GM13977 (cell line): ENCODE data around the gene CLDN4.

Source experiments
- DNase-seq: peaks from one replicate; pipeline ENCODE4 v3.0.0; 2012; ENCODE audit warnings: low spot score
- in situ Hi-C: fragments of 300-500 bp; cut with MboI; formaldehyde crosslinking; loops from one replicate; pipeline ENCODE4 v1.12.0; 2022; ENCODE audit warnings: low sequenced_read_pairs, low pct_unique_long_range_greater_than_20kb, mixed read lengths, inconsistent platforms; ENCODE audit not compliant: unreplicated experiment
- TF ChIP-seq, protein P1 (sequence below): IDR thresholded peaks from 2 replicates; pipeline ENCODE4 v1.5.1; 2012; ENCODE audit warnings: mild to moderate bottlenecking, control low read depth; ENCODE audit not compliant: insufficient read depth; ENCODE audit errors: extremely low read depth, missing control alignments

CLDN4 gene

DNA sequence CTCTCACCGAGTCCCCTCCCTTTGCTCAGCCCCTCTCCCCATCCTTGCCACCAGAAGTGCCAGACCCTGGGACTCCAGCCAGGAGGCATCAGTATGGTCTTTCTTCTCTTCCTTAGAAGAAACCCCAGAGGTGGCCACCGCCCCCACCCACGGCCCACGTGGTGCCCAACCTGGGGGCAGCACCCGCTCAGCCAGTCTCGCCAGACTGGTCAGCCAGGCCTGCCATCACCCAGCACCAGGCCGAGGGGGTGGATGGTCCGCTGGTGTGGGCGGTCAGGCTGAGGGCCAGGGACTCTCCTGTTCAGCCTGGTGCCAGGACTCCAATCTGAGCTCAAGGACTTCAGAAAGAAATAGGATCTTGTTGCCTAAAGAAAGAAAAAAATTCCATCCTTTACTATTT is 5.8 kb upstream of the CLDN4 start:
- no peak for DNase-seq
- TF ChIP-seq, protein P1, sequence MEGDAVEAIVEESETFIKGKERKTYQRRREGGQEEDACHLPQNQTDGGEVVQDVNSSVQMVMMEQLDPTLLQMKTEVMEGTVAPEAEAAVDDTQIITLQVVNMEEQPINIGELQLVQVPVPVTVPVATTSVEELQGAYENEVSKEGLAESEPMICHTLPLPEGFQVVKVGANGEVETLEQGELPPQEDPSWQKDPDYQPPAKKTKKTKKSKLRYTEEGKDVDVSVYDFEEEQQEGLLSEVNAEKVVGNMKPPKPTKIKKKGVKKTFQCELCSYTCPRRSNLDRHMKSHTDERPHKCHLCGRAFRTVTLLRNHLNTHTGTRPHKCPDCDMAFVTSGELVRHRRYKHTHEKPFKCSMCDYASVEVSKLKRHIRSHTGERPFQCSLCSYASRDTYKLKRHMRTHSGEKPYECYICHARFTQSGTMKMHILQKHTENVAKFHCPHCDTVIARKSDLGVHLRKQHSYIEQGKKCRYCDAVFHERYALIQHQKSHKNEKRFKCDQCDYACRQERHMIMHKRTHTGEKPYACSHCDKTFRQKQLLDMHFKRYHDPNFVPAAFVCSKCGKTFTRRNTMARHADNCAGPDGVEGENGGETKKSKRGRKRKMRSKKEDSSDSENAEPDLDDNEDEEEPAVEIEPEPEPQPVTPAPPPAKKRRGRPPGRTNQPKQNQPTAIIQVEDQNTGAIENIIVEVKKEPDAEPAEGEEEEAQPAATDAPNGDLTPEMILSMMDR, result no peak
- in situ Hi-C loops, result no loop called here

DNA sequence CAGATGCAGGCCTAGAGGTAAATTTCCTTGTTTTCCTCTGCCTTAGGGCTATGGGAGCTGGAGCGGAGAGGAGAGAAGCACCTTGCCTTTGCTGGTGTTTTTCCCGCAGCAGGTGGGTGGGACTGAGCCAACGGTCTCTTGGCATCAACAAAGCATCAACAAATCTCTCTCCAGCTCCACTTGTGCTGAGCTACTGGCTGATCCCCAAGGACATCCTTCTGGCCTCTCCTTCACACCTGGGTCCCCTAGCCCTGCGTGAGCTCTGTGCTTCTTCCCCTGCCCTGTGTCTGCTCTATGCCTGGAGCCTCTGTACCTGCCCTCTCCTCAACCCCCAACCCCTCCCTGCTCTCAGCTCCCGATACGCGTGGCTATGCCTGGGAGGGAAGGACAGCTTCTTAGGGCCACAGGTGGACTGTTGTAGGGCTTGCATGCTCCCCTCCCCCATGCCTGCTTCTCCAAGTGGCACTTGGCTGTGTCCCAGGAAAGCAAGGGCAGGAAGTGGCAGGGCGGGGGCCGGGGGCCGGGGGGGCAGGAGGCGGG is 3.2 kb upstream of the CLDN4 start:
- in situ Hi-C loops, result no loop called here
- TF ChIP-seq, protein P1, result no peak
- DNase-seq, result no peak

DNA sequence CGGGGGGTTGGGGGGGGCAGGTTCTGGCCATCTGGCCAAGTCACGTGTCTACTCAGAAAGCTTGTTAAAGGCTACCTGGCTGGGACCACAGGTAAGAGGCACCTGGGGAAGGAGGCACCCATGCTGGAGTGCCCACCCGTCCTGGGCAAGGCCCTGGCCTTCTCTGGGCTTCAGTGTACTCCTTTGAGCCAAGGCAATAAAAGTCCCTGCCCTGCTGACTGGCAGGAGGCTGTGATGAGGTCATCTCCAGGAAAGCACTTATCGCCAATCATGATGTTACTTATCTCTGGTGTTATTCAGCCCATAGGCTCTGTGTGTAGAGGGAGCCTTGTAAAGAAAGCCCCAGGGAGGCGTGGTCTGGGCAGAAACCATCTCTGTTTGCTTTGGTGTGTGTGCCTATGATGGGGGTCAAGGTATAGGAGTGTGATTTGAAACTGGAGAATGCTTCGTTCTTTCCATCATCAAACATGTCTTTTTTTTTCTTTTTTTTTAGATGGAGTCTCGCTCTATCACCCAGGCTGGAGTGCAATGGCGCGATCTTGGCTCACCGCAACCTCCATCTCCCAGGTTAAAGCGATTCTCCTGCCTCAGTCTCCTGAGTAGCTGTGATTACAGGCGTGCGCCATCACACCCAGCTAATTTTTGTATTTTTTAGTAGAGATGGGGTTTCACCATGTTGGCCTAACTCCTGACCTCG is 2.5 kb upstream of the CLDN4 start:
- in situ Hi-C loops, result no loop called here
- TF ChIP-seq, protein P1, result no peak
- DNase-seq, result no peak

DNA sequence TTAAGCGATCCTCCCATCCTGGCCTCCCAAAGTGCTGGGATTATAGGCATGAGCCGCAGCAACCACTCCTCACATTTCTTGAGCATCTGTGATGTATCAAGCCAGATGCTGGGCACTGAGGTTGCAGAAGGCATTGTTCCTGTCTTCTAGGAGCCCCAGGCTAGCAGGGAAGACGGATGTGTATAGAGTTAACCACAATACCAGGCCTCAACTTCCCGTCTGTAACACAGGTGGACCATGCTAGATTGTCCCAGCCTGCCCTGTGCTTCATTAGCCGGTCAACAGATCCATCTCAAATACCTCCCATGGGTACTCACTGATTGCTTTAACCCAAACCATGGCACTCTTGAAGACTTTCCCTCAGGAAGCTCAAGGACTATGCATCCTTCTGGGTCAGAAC is 1.8 kb upstream of the CLDN4 start:
- in situ Hi-C loops, result no loop called here
- DNase-seq, result no peak
- TF ChIP-seq, protein P1, result no peak

DNA sequence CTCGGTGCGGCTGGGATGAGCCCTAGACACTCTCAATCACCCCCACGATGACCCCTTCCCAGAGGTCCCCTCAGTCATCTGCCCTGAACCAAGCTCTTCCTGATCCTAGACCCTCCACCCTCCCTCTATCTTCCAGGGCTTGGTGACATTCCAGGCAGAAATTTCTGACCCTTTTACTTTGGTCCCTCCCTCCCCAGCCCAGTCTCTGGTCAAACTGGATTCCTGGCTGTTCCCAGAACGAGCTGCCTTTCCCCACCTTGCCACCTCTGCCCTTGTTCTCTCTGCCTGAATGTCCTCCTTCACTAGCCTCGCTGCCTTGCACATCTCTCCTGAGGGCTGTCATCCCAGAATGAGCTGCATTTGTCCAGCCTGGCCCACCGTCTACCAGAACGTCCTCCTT is 1.3 kb upstream of the CLDN4 start:
- in situ Hi-C loops, result no loop called here
- DNase-seq, result no peak
- TF ChIP-seq, protein P1, result no peak

DNA sequence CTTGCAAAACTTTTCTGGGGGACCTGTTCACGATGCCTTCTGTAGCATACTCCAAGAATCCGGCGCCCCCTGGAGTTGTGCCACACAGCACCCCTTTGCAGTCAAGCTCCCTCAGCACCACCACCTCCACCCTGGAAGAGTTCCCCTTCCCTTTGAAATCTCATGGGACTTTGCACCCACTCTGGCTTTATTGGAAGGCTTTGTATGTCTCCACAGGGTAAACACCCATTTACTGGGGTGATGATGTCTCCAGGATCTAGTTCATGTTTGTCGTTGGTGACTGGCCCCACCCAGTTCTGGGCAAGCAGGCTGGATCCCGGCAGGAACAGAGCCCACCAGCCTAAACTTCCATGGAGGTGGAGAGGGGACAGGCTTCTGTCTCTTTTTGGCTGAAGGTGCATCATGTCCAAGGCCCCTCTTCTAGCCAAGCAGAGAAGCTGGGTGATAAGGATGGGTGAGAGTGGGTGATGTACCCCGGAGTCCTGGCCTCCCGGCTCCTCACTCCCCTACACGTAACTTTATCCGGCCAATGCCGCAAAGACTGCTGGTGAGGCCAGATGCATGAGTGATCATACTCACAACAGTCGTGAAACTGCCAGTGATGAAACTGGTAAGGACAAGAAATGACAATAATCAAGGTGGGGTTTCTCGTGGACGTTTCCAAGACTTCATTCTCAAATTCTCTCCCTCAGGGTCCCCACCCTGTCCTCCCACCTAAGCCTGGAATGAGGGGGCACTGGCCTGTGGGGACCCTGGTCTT is 695 bp upstream of the CLDN4 start:
- no peak for DNase-seq
- TF ChIP-seq, protein P1, result no peak
- in situ Hi-C loops, result no loop called here
